A549 (cell line): ENCODE data around the gene TNRC6C.

Experiments
- CBX2 ChIP-seq: fragments of 200-600 bp; sonication (generic); IDR thresholded peaks from 2 replicates; pipeline ENCODE4 v1.6.1; 2016; ENCODE audit warnings: low read depth, mild to moderate bottlenecking, borderline replicate concordance
- CTCF ChIP-seq: fragments of >200 bp; sonication (Bioruptor Twin); formaldehyde crosslinking; IDR thresholded peaks from 3 replicates; pipeline ENCODE4 v1.5.1; 2016
- ELK1 ChIP-seq: fragments of 150-350 bp; IDR thresholded peaks from 2 replicates; pipeline ENCODE4 v1.6.1; 2014; ENCODE audit warnings: low read depth, mild to moderate bottlenecking, low read length
- EP300 ChIP-seq, 2 experiments: fragments of >200 bp; sonication (Bioruptor Twin); formaldehyde crosslinking; IDR thresholded peaks; 2 replicates in 1 of 2; 3 replicates in 1 of 2; pipeline ENCODE4 v1.6.1; 2016 to 2017
- ESRRA ChIP-seq: fragments of 150-350 bp; IDR thresholded peaks from 2 replicates; pipeline ENCODE4 v1.6.1; 2014; ENCODE audit warnings: mild to moderate bottlenecking, low read length, borderline replicate concordance
- HOXA7 ChIP-seq: fragments of 250-450 bp; sonication (Bioruptor Pico); IDR thresholded peaks from 2 replicates; pipeline ENCODE4 v1.5.0; 2020; ENCODE audit warnings: mild to moderate bottlenecking, moderate library complexity
- NR3C1 ChIP-seq: fragments of >200 bp; sonication (Bioruptor Twin); formaldehyde crosslinking; IDR thresholded peaks from 3 replicates; pipeline ENCODE4 v1.6.1; 2017
- POLR2A ChIP-seq: IDR thresholded peaks from 2 replicates; pipeline ENCODE4 v1.6.1; 2012; ENCODE audit warnings: mild to moderate bottlenecking, low read length
- RAD21 ChIP-seq, 2 experiments: fragments of >200 bp in 1 of 2; sonication (Bioruptor Twin) in 1 of 2; formaldehyde crosslinking in 1 of 2; IDR thresholded peaks in 1 of 2; conservative IDR thresholded peaks in 1 of 2; 2 replicates in 1 of 2; 3 replicates in 1 of 2; pipeline ENCODE4 v1.6.1; 2012 to 2018; ENCODE audit warnings: inconsistent platforms in 1 of 2
- RCOR1 ChIP-seq: fragments of 150-350 bp; IDR thresholded peaks from 2 replicates; pipeline ENCODE4 v1.6.1; 2014; ENCODE audit warnings: antibody characterized with exemption, low read length, low read depth
- REST ChIP-seq: fragments of 200-600 bp; sonication (generic); IDR thresholded peaks from 2 replicates; pipeline ENCODE4 v1.6.1; 2016; ENCODE audit warnings: antibody characterized with exemption, mild to moderate bottlenecking, moderate library complexity
- RFX5 ChIP-seq: fragments of 450-650 bp; IDR thresholded peaks from 2 replicates; pipeline ENCODE4 v1.7.1; 2014; ENCODE audit warnings: antibody characterized with exemption, mild to moderate bottlenecking, moderate library complexity

GRCh38 chr17:78124081-78124835 is 165.8 kb downstream of the TNRC6C start:
- TF ChIP-seq CTCF, result no peak
- TF ChIP-seq CBX2, result no peak
- no peak for TF ChIP-seq RCOR1
- no peak for TF ChIP-seq POLR2A
- TF ChIP-seq HOXA7 (CRISPR knock-in tag), result no peak
- no peak for TF ChIP-seq RFX5
- TF ChIP-seq EP300 (IDR thresholded peaks at IDR 0.05), result no peak
- no peak for TF ChIP-seq RAD21 (conservative IDR thresholded peaks at IDR 0.05 in 1 of 2, IDR thresholded peaks at IDR 0.05 in 1 of 2)
- TF ChIP-seq NR3C1, result no peak
- TF ChIP-seq REST, result no peak
- TF ChIP-seq ELK1, result no peak
- no peak for TF ChIP-seq ESRRA
